GM20000 (cell line): ENCODE measurements around the gene PARD3.

Experiments
- DNase-seq: peaks from one replicate; pipeline ENCODE4 v3.0.0; 2012; ENCODE audit warnings: low spot score
- TF ChIP-seq, protein P1 (sequence below): IDR thresholded peaks from 2 replicates; pipeline ENCODE4 v1.5.1; 2012; ENCODE audit warnings: mild to moderate bottlenecking, control low read depth; ENCODE audit errors: extremely low read depth, missing control alignments

PARD3 gene

DNA sequence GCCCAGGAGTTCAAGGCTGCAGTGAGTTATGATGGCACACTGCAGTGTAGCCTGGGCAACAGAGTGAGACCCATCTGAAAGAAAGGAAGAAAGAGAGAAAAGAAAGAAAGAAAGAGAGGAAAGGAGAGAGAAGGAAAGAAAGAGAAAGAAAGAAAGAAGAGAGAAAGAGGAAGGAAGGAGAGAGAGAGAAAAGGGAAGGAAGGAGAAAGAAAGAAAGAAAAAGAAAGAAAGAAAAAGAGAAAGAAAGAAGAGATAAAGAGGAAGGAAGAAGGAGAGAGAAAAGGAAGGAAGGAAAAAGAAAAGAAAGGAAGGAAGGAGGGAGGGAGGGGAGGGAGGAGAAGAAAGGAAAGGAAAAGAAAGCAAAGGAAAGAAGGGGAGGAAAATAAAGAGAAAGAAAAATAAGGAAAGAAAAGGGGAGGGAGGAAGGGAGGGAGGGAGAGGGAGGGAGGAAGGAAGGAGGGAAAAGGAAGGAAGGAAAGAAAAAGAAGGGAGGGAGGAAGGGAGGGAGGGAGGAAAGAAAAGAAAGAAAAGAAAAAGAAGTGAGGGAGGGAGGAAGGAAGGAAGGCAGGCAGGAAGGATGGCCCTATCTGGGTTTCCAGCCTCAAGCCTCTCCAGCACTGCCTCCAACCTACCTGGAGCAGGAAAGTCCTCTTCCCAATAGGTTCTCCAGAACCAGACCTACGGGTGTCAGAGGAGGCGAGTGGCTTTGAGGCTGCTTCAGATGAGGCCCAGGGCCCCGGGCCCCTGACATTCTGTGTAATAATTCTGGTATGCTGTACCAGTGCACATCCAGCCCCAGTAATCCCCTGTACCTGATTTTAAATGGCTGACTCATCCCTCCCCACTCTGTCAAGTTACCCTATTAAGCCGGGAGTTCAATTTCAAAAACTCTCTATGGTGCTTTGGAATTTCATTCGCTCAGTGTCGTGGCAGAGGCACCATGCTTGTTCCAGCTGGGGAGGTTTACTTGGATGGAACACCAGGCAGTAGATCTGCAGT is 6.8 kb upstream of the PARD3 start:
- TF ChIP-seq, protein P1, sequence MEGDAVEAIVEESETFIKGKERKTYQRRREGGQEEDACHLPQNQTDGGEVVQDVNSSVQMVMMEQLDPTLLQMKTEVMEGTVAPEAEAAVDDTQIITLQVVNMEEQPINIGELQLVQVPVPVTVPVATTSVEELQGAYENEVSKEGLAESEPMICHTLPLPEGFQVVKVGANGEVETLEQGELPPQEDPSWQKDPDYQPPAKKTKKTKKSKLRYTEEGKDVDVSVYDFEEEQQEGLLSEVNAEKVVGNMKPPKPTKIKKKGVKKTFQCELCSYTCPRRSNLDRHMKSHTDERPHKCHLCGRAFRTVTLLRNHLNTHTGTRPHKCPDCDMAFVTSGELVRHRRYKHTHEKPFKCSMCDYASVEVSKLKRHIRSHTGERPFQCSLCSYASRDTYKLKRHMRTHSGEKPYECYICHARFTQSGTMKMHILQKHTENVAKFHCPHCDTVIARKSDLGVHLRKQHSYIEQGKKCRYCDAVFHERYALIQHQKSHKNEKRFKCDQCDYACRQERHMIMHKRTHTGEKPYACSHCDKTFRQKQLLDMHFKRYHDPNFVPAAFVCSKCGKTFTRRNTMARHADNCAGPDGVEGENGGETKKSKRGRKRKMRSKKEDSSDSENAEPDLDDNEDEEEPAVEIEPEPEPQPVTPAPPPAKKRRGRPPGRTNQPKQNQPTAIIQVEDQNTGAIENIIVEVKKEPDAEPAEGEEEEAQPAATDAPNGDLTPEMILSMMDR, result no peak
- no peak for DNase-seq

DNA sequence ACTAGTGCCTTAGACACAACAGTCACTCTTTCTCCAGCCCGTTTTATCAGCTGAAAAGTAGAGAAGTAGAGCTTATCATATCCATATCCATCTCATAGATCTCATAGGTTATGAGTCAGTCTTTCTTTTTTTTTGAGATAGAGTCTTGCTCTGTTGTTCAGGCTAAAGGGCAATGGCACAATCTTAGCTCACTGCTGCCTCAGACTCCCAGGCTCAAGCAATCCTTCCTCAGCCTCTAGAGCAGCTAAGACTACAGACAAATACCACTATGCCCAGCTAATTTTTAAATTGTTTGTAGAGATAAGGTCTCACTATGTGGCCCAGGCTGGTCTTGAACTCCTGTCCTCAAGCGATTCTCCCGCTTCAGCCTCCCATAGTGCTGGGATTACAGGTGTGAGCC is 2.5 kb upstream of the PARD3 start:
- TF ChIP-seq, protein P1, result no peak
- DNase-seq, result no peak

DNA sequence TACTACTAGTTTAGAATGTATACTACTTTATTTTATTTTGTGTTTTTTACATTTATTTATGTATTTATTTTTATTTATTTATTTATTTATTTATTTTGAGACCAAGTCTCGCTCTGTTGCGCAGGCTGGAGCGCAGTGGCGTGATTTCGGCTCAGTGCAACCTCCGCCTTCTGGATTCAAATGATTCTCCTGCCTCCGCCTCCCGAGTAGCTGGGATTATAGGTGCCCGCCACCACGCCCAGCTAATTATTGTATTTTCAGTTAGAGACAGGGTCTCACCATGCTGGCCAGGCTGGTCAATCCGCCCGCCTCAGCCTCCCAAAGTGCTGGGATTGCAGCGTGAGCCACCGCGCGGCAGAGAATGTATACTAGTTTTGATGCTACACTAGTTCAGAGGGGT is 2.0 kb upstream of the PARD3 start:
- DNase-seq, result no peak
- TF ChIP-seq, protein P1, result no peak

DNA sequence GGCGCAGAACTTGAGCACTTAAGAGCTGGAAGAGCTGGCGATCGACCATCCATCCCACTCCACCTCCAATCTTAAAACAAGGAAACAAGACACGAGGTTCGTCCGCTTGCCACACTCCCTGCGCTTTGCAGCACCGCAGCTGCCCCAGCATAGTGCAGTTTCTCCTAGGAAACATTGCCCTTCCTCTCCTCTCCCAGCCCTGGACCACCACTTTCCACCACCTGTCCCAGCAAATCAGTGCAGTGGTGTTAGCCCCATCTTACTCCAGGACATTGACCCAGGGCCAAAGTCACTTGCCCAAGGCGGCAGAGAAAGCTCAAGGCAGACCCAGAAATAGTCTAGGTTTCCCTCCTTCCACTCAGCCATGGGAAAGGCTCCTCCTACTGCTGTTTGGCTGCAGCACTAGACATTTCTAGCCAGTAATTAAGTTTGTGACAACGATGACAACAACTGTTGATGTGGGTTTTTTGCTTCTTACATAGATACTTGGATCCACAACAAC is 1.5 kb upstream of the PARD3 start:
- TF ChIP-seq, protein P1, result no peak
- DNase-seq, result peak; percentile 24

DNA sequence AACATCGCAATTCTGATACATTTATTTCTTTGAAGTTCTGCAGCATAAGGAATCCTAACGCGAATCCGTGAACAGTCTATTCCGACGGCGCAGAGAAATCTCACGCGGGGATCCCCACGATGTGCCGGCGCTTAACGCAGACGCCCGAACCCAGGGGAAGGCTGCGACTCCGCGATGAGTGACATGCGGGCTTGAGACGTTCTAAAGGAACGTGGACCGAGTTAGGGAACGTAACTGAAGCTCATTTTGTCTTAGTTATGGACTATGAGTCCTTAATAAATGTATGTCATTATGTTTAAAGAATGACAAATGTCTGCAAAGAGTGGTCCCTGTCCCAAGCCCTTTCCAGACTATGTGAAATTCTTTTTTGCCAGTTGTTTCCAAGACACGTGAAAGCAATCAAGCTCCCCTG is 995 bp upstream of the PARD3 start:
- no peak for DNase-seq
- TF ChIP-seq, protein P1, result no peak

DNA sequence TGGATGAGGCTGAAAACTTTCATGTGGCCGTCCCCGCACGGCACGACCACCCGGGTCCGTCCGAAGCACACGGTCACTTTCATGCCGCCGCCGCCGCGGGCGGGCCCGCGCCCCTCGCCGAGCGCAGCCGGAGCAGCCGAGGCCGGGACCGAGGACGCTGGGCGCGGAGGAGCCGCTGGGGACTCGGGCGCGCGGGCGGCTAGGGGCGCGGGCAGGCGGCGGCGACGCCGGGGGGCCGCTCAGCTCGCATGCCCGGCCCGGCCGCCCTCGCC is 247 bp downstream of the PARD3 start:
- DNase-seq, result no peak
- TF ChIP-seq, protein P1, result no peak

DNA sequence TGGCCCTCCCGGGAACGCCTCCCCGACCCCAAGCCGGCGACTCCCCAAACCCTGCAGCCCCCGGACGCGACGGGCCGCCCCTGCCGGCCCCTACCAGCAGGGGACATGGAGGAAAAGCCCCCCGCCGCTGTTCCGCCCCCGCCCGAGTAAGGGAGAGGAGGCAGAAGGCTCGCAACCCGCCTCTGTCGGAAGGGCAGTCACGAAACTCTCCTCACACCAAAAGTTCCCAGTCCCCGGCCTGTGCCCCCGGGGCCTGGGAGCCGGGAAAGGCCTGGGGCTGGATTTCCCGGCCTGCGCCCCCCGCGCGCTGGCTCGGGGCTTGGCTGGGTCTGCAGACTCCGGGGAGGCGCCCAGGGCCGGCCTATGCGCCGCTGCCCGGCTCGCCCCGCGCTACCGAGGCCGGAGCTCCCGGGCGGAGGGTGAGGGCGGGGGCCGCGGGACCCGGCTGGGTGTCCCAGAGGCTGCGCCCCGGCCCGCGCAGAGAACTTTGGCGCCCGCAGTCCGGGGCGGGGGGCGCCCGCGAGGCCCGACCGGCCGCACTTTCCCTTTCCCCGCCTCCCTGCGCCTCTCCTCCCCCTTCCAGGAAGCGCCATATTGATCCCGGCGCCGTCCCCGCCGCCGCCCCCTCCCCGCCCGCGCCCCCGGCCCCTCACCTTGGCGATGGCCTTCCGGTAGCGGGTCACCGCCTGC is 728 bp downstream of the PARD3 start:
- DNase-seq, result peak; percentile 77
- TF ChIP-seq, protein P1, result no peak
